Measurements from ENCODE around the gene DLGAP1.

DLGAP1 gene

DNA sequence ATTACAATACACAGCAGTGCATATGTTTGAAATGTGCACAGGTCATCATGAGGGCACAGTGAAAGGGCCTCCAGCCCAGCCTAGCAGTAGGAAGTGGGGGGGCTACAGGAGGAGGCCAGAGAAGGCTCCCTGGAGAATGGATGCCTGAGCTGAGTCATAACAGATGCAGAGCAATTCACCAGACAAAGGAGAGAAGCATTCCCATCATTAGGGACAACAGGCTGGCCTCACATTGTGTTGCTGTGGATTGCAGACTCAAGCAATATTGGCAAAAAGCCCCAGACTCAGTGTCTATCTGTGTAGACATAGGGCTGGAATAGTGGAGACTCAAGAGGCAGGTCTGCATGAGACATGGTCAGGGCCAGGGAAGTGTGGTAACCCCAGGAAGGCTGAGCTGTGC is 329.9 kb downstream of the DLGAP1 start:
- TF ChIP-seq, protein P1, sequence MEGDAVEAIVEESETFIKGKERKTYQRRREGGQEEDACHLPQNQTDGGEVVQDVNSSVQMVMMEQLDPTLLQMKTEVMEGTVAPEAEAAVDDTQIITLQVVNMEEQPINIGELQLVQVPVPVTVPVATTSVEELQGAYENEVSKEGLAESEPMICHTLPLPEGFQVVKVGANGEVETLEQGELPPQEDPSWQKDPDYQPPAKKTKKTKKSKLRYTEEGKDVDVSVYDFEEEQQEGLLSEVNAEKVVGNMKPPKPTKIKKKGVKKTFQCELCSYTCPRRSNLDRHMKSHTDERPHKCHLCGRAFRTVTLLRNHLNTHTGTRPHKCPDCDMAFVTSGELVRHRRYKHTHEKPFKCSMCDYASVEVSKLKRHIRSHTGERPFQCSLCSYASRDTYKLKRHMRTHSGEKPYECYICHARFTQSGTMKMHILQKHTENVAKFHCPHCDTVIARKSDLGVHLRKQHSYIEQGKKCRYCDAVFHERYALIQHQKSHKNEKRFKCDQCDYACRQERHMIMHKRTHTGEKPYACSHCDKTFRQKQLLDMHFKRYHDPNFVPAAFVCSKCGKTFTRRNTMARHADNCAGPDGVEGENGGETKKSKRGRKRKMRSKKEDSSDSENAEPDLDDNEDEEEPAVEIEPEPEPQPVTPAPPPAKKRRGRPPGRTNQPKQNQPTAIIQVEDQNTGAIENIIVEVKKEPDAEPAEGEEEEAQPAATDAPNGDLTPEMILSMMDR (IDR thresholded peaks at IDR 0.05; ENCODE audit: insufficient read depth, low read length, poor library complexity, severe bottlenecking), result no peak
- no peak for TF ChIP-seq EZH2phosphoT487 (conservative IDR thresholded peaks at IDR 0.05; ENCODE audit: low read length)
- H3K4me2 ChIP-seq (ENCODE audit: low read depth, low read length, poor library complexity, severe bottlenecking), result no peak overlapping the region

DNA sequence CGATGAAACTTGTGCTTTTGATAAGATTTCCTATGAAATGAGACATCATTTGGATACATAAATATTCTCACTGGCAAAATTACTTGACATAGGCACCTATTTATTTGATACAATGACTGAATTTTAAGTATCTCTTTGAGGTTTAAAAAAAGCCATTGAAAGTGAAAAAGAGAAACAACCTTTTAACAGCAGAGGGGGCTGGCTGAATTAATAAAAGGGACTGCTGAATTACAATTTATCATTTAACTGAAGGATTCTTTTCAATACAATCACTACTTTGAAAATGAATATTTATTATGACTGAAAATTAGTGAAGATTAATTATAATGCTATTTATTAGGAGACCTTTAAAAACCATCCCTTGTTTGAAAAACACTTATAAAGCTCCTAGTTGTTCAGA is 335.3 kb downstream of the DLGAP1 start:
- Histone ChIP-seq H3K27ac (ENCODE audit: low read depth, low read length) (no peak overlapping the region), H3K9me3 (ENCODE audit: insufficient read depth, low read length) (no peaks in the 10 kb centered on the region), H3K9ac (ENCODE audit: low read length) (no peak overlapping the region), H2AFZ (ENCODE audit: low read depth, low read length, severe bottlenecking) (no peak overlapping the region), H3K27me3 (ENCODE audit: low read length) (no peaks in the 10 kb centered on the region), H3K4me2 (ENCODE audit: low read depth, low read length, poor library complexity, severe bottlenecking) (no peak overlapping the region), H3K9me2 (replicated peaks; ENCODE audit: insufficient read depth, low read length) (no peaks in the 10 kb centered on the region), H3K79me2 (ENCODE audit: insufficient read depth, low read length) (no peaks in the 10 kb centered on the region), H3K4me3 (ENCODE audit: insufficient read depth, low read length, poor library complexity, severe bottlenecking) (no peak overlapping the region), H3K36me3 (ENCODE audit: low read length) (no peaks in the 10 kb centered on the region), H4K20me1 (ENCODE audit: low read depth, low read length) (no peaks in the 10 kb centered on the region), H3F3A (ENCODE audit: insufficient read depth) (no peaks in the 10 kb centered on the region)
- no peak for TF ChIP-seq EZH2phosphoT487 (conservative IDR thresholded peaks at IDR 0.05; ENCODE audit: low read length)
- TF ChIP-seq, protein P1 (IDR thresholded peaks at IDR 0.05; ENCODE audit: insufficient read depth, low read length, poor library complexity, severe bottlenecking), result no peak

More for the DNA sequence above, 329.9 kb downstream of the DLGAP1 start:
- Histone ChIP-seq H4K20me1 (ENCODE audit: low read depth, low read length) (no peaks in the 10 kb centered on the region), H3K9me2 (replicated peaks; ENCODE audit: insufficient read depth, low read length) (no peaks in the 10 kb centered on the region), H2AFZ (ENCODE audit: low read depth, low read length, severe bottlenecking) (no peak overlapping the region), H3K36me3 (ENCODE audit: low read length) (no peaks in the 10 kb centered on the region), H3K79me2 (ENCODE audit: insufficient read depth, low read length) (no peaks in the 10 kb centered on the region), H3K9ac (ENCODE audit: low read length) (no peak overlapping the region), H3K4me3 (ENCODE audit: insufficient read depth, low read length, poor library complexity, severe bottlenecking) (no peak overlapping the region), H3K9me3 (ENCODE audit: insufficient read depth, low read length) (no peaks in the 10 kb centered on the region), H3K27me3 (ENCODE audit: low read length) (no peaks in the 10 kb centered on the region), H3K27ac (ENCODE audit: low read depth, low read length) (no peak overlapping the region), H3F3A (ENCODE audit: insufficient read depth) (no peaks in the 10 kb centered on the region)

DNA sequence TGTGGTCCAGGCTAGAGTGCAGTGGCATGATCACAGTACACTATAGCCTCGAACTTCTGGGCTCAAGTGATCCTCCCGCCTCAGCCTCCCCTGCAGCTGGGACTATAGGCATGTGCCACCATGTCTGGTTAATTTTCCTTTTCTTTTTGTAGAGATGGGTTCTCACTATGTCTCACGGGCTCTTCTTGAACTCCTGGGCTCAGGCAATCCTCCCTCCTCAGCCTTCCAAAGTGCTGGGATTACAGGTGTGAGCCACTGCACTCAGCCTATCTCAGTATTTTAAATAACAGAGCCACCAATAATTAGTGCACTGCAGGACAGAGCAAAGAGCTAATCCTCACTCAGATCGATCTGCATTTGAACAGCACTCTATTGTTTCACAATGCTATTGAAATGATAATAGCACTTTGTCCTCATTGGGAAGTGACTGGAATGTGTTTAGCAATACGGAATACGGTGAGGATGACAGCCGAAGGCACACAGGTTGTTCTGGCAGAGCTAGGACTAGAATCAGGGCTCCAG is 335.9 kb downstream of the DLGAP1 start:
- TF ChIP-seq, protein P1 (IDR thresholded peaks at IDR 0.05; ENCODE audit: insufficient read depth, low read length, poor library complexity, severe bottlenecking), result no peak
- TF ChIP-seq EZH2phosphoT487 (conservative IDR thresholded peaks at IDR 0.05; ENCODE audit: low read length), result no peak
- no peak overlapping the region for H3K9ac ChIP-seq (ENCODE audit: low read length)
- H3F3A ChIP-seq (ENCODE audit: insufficient read depth), result no peaks in the 10 kb centered on the region
- H3K9me3 ChIP-seq (ENCODE audit: insufficient read depth, low read length), result no peaks in the 10 kb centered on the region
- no peaks in the 10 kb centered on the region for H4K20me1 ChIP-seq (ENCODE audit: low read depth, low read length)
- H3K27ac ChIP-seq (ENCODE audit: low read depth, low read length), result no peak overlapping the region
- no peaks in the 10 kb centered on the region for H3K9me2 ChIP-seq (replicated peaks; ENCODE audit: insufficient read depth, low read length)
- no peaks in the 10 kb centered on the region for H3K27me3 ChIP-seq (ENCODE audit: low read length)
- no peak overlapping the region for H3K4me3 ChIP-seq (ENCODE audit: insufficient read depth, low read length, poor library complexity, severe bottlenecking)
- no peaks in the 10 kb centered on the region for H3K79me2 ChIP-seq (ENCODE audit: insufficient read depth, low read length)
- no peaks in the 10 kb centered on the region for H3K36me3 ChIP-seq (ENCODE audit: low read length)
- H3K4me2 ChIP-seq (ENCODE audit: low read depth, low read length, poor library complexity, severe bottlenecking), result no peak overlapping the region
- H2AFZ ChIP-seq (ENCODE audit: low read depth, low read length, severe bottlenecking), result no peak overlapping the region
